KMS-11 (cell line): ENCODE measurements around the gene ZNF296.

Experiments used
- H2AFZ ChIP-seq: fragments of 200-600 bp; sonication (generic); 2 replicates; pipeline ENCODE4 v1.6.1; 2016; ENCODE audit warnings: antibody characterized with exemption, mixed run types, low read depth
- H3K27ac ChIP-seq: fragments of 200-600 bp; sonication (generic); 2 replicates; pipeline ENCODE4 v1.6.1; 2016; ENCODE audit warnings: mild to moderate bottlenecking, mixed run types
- H3K27me3 ChIP-seq: fragments of 200-600 bp; sonication (generic); 2 replicates; pipeline ENCODE4 v1.6.1; 2017; ENCODE audit warnings: mild to moderate bottlenecking, low read depth, mixed run types, moderate library complexity; ENCODE audit not compliant: insufficient read depth
- H3K36me3 ChIP-seq: fragments of 200-600 bp; sonication (generic); 2 replicates; pipeline ENCODE4 v1.6.1; 2017; ENCODE audit warnings: mild to moderate bottlenecking, mixed run types; ENCODE audit not compliant: insufficient read depth
- H3K4me1 ChIP-seq: fragments of 200-600 bp; sonication (generic); 2 replicates; pipeline ENCODE4 v1.6.1; 2016; ENCODE audit warnings: mild to moderate bottlenecking, low read depth, mixed run types; ENCODE audit not compliant: poor library complexity, severe bottlenecking
- H3K4me2 ChIP-seq: fragments of 200-600 bp; sonication (generic); 2 replicates; pipeline ENCODE4 v1.7.0; 2016; ENCODE audit warnings: mild to moderate bottlenecking, mixed run types
- H3K4me3 ChIP-seq: fragments of 200-600 bp; sonication (generic); IDR thresholded peaks from 2 replicates; pipeline ENCODE4 v1.6.1; 2017; ENCODE audit warnings: low read depth, low read length, mixed read lengths; ENCODE audit not compliant: insufficient read depth
- H3K79me2 ChIP-seq: fragments of 200-600 bp; sonication (generic); 2 replicates; pipeline ENCODE4 v1.6.1; 2016; ENCODE audit warnings: low read depth, mixed run types; ENCODE audit not compliant: insufficient read depth
- H3K9ac ChIP-seq: fragments of 200-600 bp; sonication (generic); 2 replicates; pipeline ENCODE4 v1.6.1; 2016; ENCODE audit warnings: mild to moderate bottlenecking, mixed run types
- H4K20me1 ChIP-seq: fragments of 200-600 bp; sonication (generic); 2 replicates; pipeline ENCODE4 v1.6.1; 2016; ENCODE audit warnings: mild to moderate bottlenecking, mixed run types; ENCODE audit not compliant: insufficient read depth
- CTCF ChIP-seq: fragments of 200-600 bp; sonication (generic); conservative IDR thresholded peaks from 2 replicates; pipeline ENCODE4 v1.6.1; 2017; ENCODE audit warnings: low read depth, mild to moderate bottlenecking, antibody characterized with exemption, low read length, moderate library complexity, mixed read lengths

The ZNF296 gene

GRCh38 chr19:45070861-45071544 is 5.3 kb downstream of the ZNF296 start:
- no peaks in the 10 kb centered on the region for H3K27me3 ChIP-seq
- no peak for TF ChIP-seq CTCF
- no peak overlapping the region for H3K4me2 ChIP-seq
- H3K27ac ChIP-seq = no peak overlapping the region
- peaks cover 33% of the 10 kb centered on the region; the same call in 1 of the 2 replicates for H3K79me2 ChIP-seq
- no peak overlapping the region for H3K4me3 ChIP-seq
- peaks cover 6% of the 10 kb centered on the region; the same call in 1 of the 2 replicates for H3K36me3 ChIP-seq
- peaks cover 19% of the 10 kb centered on the region for H3K4me1 ChIP-seq
- H4K20me1 ChIP-seq = no peaks in the 10 kb centered on the region
- no peak overlapping the region for H3K9ac ChIP-seq
- H2AFZ ChIP-seq = no peak overlapping the region

GRCh38 chr19:45070214-45070613 is 6.1 kb downstream of the ZNF296 start:
- TF ChIP-seq CTCF = no peak
- no peak overlapping the region for H3K4me3 ChIP-seq
- no peak overlapping the region for H3K4me2 ChIP-seq
- peaks cover 6% of the 10 kb centered on the region; the same call in 1 of the 2 replicates for H3K36me3 ChIP-seq
- H3K9ac ChIP-seq = no peak overlapping the region
- peaks cover 28% of the 10 kb centered on the region; the same call in 1 of the 2 replicates for H3K79me2 ChIP-seq
- no peaks in the 10 kb centered on the region for H3K27me3 ChIP-seq
- peaks cover 19% of the 10 kb centered on the region for H3K4me1 ChIP-seq
- no peaks in the 10 kb centered on the region for H4K20me1 ChIP-seq
- H3K27ac ChIP-seq = no peak overlapping the region
- H2AFZ ChIP-seq = no peak overlapping the region

- Histone ChIP-seq H3K4me1 (peaks cover 8% of the 10 kb centered on the region), H3K27me3 (no peaks in the 10 kb centered on the region), H3K9ac (no peak overlapping the region), H3K36me3 (peaks cover 6% of the 10 kb centered on the region; the same call in 1 of the 2 replicates), H3K79me2 (peaks cover 17% of the 10 kb centered on the region; the same call in 1 of the 2 replicates), H3K4me2 (no peak overlapping the region), H3K4me3 (no peak overlapping the region), H4K20me1 (no peaks in the 10 kb centered on the region), H3K27ac (no peak overlapping the region), H2AFZ (no peak overlapping the region)
- TF ChIP-seq CTCF = no peak
Measured at GRCh38 chr19:45069056-45069455, 7.2 kb downstream of the ZNF296 start.

GRCh38 chr19:45068041-45068440 is 8.2 kb downstream of the ZNF296 start:
- Histone ChIP-seq H3K27me3 (no peaks in the 10 kb centered on the region), H3K36me3 (peaks cover 6% of the 10 kb centered on the region; the same call in 1 of the 2 replicates), H3K4me3 (no peak overlapping the region), H2AFZ (no peak overlapping the region), H3K4me2 (no peak overlapping the region), H3K79me2 (peaks cover 7% of the 10 kb centered on the region; the same call in 1 of the 2 replicates), H4K20me1 (no peaks in the 10 kb centered on the region), H3K4me1 (no peaks in the 10 kb centered on the region), H3K9ac (no peak overlapping the region), H3K27ac (no peak overlapping the region)
- TF ChIP-seq CTCF = no peak
